ENCODE results near the gene ZNF19.

The ZNF19 gene

DNA sequence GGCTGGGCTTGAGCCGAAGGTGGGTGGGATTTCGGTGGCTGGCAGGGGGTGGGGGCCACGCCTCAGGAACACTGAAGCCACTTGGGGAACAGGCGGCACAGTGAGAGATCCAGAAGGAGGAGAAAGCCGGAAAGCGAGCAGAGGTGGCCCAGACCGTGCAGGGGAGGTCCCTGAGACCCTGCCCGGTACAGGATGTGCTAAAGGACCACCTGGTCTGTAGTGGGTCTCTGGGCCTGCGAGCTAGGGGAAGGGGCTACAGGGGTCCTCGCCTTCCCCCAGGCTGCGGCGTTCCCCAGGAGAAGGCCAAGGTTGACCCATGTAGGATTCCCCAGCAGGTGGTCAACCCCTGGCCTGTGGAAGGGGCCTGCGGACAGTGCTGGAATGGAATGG lies 47.1 kb downstream of the ZNF19 start, which contains the start of gene TLE7:
TSS of gene TLE7 (minus strand) at position 4 of the 390 bp plus-strand sequence. CDS start 8,730 bp downstream, outside the sequence.
- TF ChIP-seq, protein P1, sequence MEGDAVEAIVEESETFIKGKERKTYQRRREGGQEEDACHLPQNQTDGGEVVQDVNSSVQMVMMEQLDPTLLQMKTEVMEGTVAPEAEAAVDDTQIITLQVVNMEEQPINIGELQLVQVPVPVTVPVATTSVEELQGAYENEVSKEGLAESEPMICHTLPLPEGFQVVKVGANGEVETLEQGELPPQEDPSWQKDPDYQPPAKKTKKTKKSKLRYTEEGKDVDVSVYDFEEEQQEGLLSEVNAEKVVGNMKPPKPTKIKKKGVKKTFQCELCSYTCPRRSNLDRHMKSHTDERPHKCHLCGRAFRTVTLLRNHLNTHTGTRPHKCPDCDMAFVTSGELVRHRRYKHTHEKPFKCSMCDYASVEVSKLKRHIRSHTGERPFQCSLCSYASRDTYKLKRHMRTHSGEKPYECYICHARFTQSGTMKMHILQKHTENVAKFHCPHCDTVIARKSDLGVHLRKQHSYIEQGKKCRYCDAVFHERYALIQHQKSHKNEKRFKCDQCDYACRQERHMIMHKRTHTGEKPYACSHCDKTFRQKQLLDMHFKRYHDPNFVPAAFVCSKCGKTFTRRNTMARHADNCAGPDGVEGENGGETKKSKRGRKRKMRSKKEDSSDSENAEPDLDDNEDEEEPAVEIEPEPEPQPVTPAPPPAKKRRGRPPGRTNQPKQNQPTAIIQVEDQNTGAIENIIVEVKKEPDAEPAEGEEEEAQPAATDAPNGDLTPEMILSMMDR (IDR thresholded peaks at IDR 0.05; ENCODE audit: low read depth, low read length), result no peak
- no peak for DNase-seq (ENCODE audit: extremely low read depth, low read depth)

- no peak for DNase-seq (ENCODE audit: extremely low read depth, low read depth)
- TF ChIP-seq, protein P1 (IDR thresholded peaks at IDR 0.05; ENCODE audit: low read depth, low read length), result no peak
These were observed 47.6 kb downstream of the ZNF19 start for GRCh38 chr16:71441348-71442050.

DNA sequence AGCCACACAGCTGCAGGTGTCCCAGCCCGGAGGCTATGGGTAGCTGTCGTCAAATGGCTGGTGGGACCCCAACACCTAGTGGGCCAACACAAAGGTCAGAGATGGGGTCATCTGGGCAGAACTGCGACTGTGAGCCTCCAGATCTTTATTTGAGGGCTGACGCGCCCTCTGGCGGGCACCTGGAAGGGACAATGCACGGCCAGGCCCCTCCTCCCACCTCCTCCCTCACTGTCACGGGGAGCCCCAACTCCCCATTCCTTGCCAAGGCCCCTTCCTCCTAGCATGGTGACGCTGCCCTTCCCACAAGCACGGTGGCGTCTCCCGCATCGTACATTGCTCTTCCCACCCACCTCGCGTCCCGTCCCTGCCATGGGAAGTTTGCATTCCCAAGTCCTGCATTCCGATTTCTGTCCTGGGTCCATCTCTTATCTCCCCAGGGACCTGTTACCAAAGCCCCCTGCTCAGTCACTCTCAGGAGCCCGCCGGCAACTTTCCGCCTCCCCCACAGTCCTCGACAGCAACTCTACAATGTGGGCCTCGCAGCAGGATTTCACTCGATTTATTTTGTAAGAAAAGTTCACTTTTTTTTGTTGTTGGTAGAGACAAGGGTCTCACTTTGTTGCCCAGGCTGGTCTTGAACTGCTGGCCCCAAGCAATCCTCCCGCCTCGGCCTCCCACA lies 48.3 kb downstream of the ZNF19 start:
- no peak for DNase-seq (ENCODE audit: extremely low read depth, low read depth)
- TF ChIP-seq, protein P1 (IDR thresholded peaks at IDR 0.05; ENCODE audit: low read depth, low read length), result no peak

GRCh38 chr16:71439523-71439922 lies 49.6 kb downstream of the ZNF19 start:
- TF ChIP-seq, protein P1 (IDR thresholded peaks at IDR 0.05; ENCODE audit: low read depth, low read length), result no peak
- DNase-seq (ENCODE audit: extremely low read depth, low read depth), result no peak

- TF ChIP-seq, protein P1 (IDR thresholded peaks at IDR 0.05; ENCODE audit: low read depth, low read length), result no peak
- no peak for DNase-seq (ENCODE audit: extremely low read depth, low read depth)
These were observed 52.7 kb downstream of the ZNF19 start for GRCh38 chr16:71436473-71436872.

DNA sequence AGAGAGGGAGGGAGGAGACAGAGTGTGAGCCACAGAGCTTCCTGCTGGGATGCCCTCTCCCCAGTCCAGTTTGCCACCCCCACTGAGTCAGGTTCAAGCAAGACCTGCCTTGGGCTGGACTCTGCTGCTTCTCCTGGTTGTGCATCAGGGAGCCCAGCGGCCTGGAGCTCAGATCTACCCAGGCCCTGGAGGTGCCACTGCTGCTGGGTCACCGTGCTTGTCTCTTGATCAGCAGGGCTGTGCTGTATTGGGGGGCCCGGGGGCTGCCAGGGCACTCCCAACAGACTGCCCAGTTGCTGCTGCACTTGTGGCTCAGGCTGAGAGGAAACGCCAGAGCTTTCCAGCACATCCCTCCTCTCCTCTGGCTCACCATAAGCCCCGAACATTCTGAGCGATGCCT lies 56.2 kb downstream of the ZNF19 start:
- TF ChIP-seq, protein P1 (IDR thresholded peaks at IDR 0.05; ENCODE audit: low read depth, low read length), result no peak
- no peak for DNase-seq (ENCODE audit: extremely low read depth, low read depth)

DNA sequence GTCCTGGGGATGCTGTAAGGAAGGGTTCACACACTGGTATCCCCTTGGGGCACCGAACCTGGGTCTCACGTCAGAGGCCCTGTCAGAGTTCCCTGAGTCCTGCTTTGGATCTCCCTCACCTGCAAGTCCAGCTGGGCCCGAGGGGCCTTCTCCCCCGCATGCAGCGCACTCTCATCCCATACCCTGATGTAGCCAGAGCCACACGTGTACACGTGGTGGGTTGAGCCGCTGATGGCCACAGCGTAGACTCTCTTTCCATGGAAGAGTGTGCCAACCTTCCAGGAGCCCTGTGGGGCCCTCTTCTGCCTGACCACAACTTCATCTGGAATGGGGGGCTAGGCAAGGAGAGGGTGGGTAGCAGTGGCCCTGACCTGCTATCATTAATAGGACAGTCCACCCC lies 57.1 kb downstream of the ZNF19 start:
- TF ChIP-seq, protein P1 (IDR thresholded peaks at IDR 0.05; ENCODE audit: low read depth, low read length), result no peak
- DNase-seq (ENCODE audit: extremely low read depth, low read depth), result no peak

Data from AG09319 (cell line).